Right lobe of liver (tissue), 6 donors: ENCODE results near the gene IL23A. TPM values are rescaled to one million over a fixed set of nuclear protein-coding genes. Genes with fewer than 3 reads are reported as not detected.
A peak's percentile ranks its signal among the peaks of the same experiment; 100 is the strongest.

Experiments
- ATAC-seq, 4 donors: fragments of 200-7000 bp; cut with Tn5 transposase; one replicate each; pipeline ENCODE4 v1.9.1; 2020; ENCODE audit warnings: mild to moderate bottlenecking in 4 of 4, moderate library complexity in 4 of 4
- DNase-seq, 3 donors: peaks; one replicate each; pipeline ENCODE4 v3.0.0-alpha.2; 2020
- H3K27ac ChIP-seq, 3 donors: fragments of 200-600 bp; one replicate each; pipeline ENCODE4 v1.8.0; 2022
- H3K27me3 ChIP-seq, 2 donors: fragments of 200-600 bp; one replicate each; pipeline ENCODE4 v1.8.0; 2022
- H3K36me3 ChIP-seq, 4 donors: fragments of 200-600 bp; sonication (generic) in 1 of 4; one replicate each; pipeline versions ENCODE4 v1.5.1 to v1.8.0; 2017 to 2022; ENCODE audit warnings: control low read depth in 1 of 4
- H3K4me1 ChIP-seq, 4 donors: fragments of 200-600 bp; sonication (generic) in 1 of 4; one replicate each; pipeline versions ENCODE4 v1.5.1 to v1.8.0; 2017 to 2022; ENCODE audit warnings: control low read depth in 1 of 4
- H3K4me3 ChIP-seq, 3 donors: fragments of 200-600 bp; one replicate each; pipeline ENCODE4 v1.8.0; 2022
- H3K9me3 ChIP-seq, 4 donors: fragments of 200-600 bp; sonication (generic) in 1 of 4; one replicate each; pipeline versions ENCODE4 v1.5.1 to v1.8.0; 2017 to 2022; ENCODE audit warnings: control low read depth in 1 of 4
- POLR2A ChIP-seq: fragments of 450-650 bp; IDR thresholded peaks from one replicate; pipeline ENCODE4 v1.6.1; 2017; ENCODE audit warnings: antibody characterized with exemption, mild to moderate bottlenecking
- WGBS: methylation state at CpG from one replicate; pipeline ENCODE4 v1.1.6; 2018; ENCODE audit warnings: low coverage, low lambda C conversion rate; ENCODE audit not compliant: insufficient coverage; ENCODE audit errors: missing lambda C conversion rate; 5-methylcytosine and 5-hydroxymethylcytosine counted together
- intact Hi-C, 2 donors: fragments of 100-400 bp; cut with DNase I; formaldehyde crosslinking; loops; one replicate each; pipeline versions ENCODE4 v1.11.2 to v1.14.1; 2022
- small RNA-seq, 2 experiments: library from RNA; depleted of rRNA; stranded (forward); fragments of <200 nt; gene quantifications; one replicate each; pipeline ENCODE3, GENCODE V24; 2016
- total RNA-seq, 6 experiments: library from RNA; depleted of rRNA in 2 of 6; stranded (reverse); fragments of >200 nt in 2 of 6; fragmentation: NEBNext Ultra II Directional in 3 of 6; extraction: Animal tissue kit (Norgen Biotek cat#: 25700) in 3 of 6; gene quantifications; one replicate each; pipeline versions ENCODE4 v1.1.0 to v1.2.4, GENCODE V29; 2016 to 2023
- TF ChIP-seq, protein P1 (sequence below), 4 donors: fragments of 200-600 bp in 3 of 4; fragments of 450-650 bp in 1 of 4; IDR thresholded peaks; one replicate each; pipeline versions ENCODE4 v1.5.1 to v1.8.0; 2016 to 2022; ENCODE audit warnings: antibody characterized with exemption in 4 of 4, mild to moderate bottlenecking in 2 of 4
- donor health status: DM: no; HTN: yes; CAD: no.
- donor health status: DM: no; HTN: no; CAD: no.
- donor health status: DM: no; HTN: no; CAD: no.
- donor health status: DM: no; HTN: yes; CAD: no.
- donor health status: DM: no; HTN: yes; CAD: no.

The IL23A gene
- total RNA-seq, 6 experiments from 2014 or later = not detected

- Histone ChIP-seq H3K4me1 (peaks cover 0 to 9% (median 4%) of the 10 kb centered on the region in 4 donors), H3K9me3 (no peaks in the 10 kb centered on the region), H3K36me3 (no peaks in the 10 kb centered on the region), H3K27me3 (no peaks in the 10 kb centered on the region), H3K4me3 (no peak overlapping the region), H3K27ac (no peak overlapping the region)
- DNase-seq = no peak
- WGBS = 77% methylated on average over 11 of the region's 16 CpGs
- TF ChIP-seq, protein P1, sequence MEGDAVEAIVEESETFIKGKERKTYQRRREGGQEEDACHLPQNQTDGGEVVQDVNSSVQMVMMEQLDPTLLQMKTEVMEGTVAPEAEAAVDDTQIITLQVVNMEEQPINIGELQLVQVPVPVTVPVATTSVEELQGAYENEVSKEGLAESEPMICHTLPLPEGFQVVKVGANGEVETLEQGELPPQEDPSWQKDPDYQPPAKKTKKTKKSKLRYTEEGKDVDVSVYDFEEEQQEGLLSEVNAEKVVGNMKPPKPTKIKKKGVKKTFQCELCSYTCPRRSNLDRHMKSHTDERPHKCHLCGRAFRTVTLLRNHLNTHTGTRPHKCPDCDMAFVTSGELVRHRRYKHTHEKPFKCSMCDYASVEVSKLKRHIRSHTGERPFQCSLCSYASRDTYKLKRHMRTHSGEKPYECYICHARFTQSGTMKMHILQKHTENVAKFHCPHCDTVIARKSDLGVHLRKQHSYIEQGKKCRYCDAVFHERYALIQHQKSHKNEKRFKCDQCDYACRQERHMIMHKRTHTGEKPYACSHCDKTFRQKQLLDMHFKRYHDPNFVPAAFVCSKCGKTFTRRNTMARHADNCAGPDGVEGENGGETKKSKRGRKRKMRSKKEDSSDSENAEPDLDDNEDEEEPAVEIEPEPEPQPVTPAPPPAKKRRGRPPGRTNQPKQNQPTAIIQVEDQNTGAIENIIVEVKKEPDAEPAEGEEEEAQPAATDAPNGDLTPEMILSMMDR (IDR thresholded peaks at IDR 0.05) = no peak
- TF ChIP-seq POLR2A = no peak
- intact Hi-C loops = no loop called here
- no peak for ATAC-seq
These were observed 43.9 kb downstream of the IL23A start for GRCh38 chr12:56382611-56383010.

- DNase-seq = peak in 2 of 3 donors; percentile 53 to 69
- TF ChIP-seq POLR2A = no peak
- TF ChIP-seq, protein P1 (IDR thresholded peaks at IDR 0.05) = no peak
- no CpG with 5 or more reads among the region's 1 CpG for WGBS
- Histone ChIP-seq H3K36me3 (no peaks in the 10 kb centered on the region), H3K4me3 (no peak overlapping the region), H3K27me3 (no peaks in the 10 kb centered on the region), H3K27ac (no peak overlapping the region), H3K9me3 (no peaks in the 10 kb centered on the region), H3K4me1 (peaks cover 0 to 9% (median 4%) of the 10 kb centered on the region in 4 donors)
- peak; percentile 74 to 82 (median 78) for ATAC-seq
- intact Hi-C loops = no loop called here
These were observed 47.2 kb downstream of the IL23A start for GRCh38 chr12:56385873-56386272.

GRCh38 chr12:56387152-56387736 lies 48.6 kb downstream of the IL23A start:
- Histone ChIP-seq H3K4me1 (peaks cover 0 to 9% (median 4%) of the 10 kb centered on the region in 4 donors), H3K9me3 (no peaks in the 10 kb centered on the region), H3K27me3 (no peaks in the 10 kb centered on the region), H3K4me3 (no peak overlapping the region), H3K27ac (no peak overlapping the region), H3K36me3 (no peaks in the 10 kb centered on the region)
- intact Hi-C loops = no loop called here
- 78% methylated on average over 7 of the region's 7 CpGs for WGBS
- TF ChIP-seq, protein P1 (IDR thresholded peaks at IDR 0.05) = no peak
- TF ChIP-seq POLR2A = no peak
- ATAC-seq (no peak), DNase-seq (no peak)

DNA sequence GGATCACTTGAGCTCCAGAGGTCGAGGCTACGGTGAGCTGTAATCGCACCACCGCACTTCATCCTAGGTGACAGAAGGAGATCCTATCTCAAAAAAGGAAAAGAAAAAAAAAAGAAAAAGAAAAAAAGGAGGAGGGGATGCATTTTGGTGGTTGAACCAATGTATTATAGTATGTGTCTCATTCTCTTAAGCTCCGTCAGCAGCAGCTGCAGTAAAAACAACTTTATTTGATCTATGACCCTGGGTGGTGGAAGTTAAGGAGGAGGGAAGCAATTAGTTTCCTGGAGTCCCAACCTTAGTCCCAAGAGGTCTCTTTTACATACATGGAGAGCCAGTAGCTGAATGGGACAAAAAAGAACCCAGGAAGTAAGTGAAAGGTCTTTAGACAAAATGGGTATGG lies 50.7 kb downstream of the IL23A start:
- intact Hi-C loops = no loop called here

More for the DNA sequence above, 50.7 kb downstream of the IL23A start:
- Histone ChIP-seq H3K27ac (no peak overlapping the region), H3K9me3 (no peaks in the 10 kb centered on the region), H3K4me3 (no peak overlapping the region), H3K27me3 (no peaks in the 10 kb centered on the region), H3K4me1 (peaks cover 0 to under 1% (median 0%) of the 10 kb centered on the region in 4 donors), H3K36me3 (no peaks in the 10 kb centered on the region)
- no peak for ATAC-seq
- WGBS = 54% methylated on average over 5 of the region's 5 CpGs
- no peak for DNase-seq
- TF ChIP-seq, protein P1 (IDR thresholded peaks at IDR 0.05) = no peak
- no peak for TF ChIP-seq POLR2A

Small RNAs within 50 kb of the gene (small RNA-seq; reads per million reads assigned to genes)
- 0 reads per million in 2 experiments for gene RNU7-40P

Other genes starting within 250 kb of the IL23A start
- 10 to 100 TPM; 29.7 to 82.4 (median 36.6) TPM for gene PA2G4, start 234.3 kb upstream of the IL23A start, total RNA-seq
- 1,000 to 10,000 TPM in 4 of 6 experiments, 100 to 1,000 TPM in 2; 516 to 1,547 (median 1,257) TPM for gene RPL41, start 222.3 kb upstream of the IL23A start, total RNA-seq
- 1 to 10 TPM; 1.7 to 5.4 (median 3.2) TPM for gene ZC3H10, start 220.6 kb upstream of the IL23A start, total RNA-seq
- gene ESYT1, start 210.6 kb upstream of the IL23A start, total RNA-seq = 100 to 1,000 TPM in 1 of 6 experiments, 10 to 100 TPM in 5; 56.5 to 117 (median 70.3) TPM
- gene MYL6B, start 186.3 kb upstream of the IL23A start, total RNA-seq = 10 to 100 TPM in 5 of 6 experiments, 1 to 10 TPM in 1; 4.9 to 18.7 (median 12.6) TPM
- 100 to 1,000 TPM; 409 to 644 (median 490) TPM for gene MYL6, start 180.5 kb upstream of the IL23A start, total RNA-seq
- gene SMARCC2, start 149.4 kb upstream of the IL23A start, total RNA-seq = 10 to 100 TPM; 17.9 to 40.8 (median 25.7) TPM
- 10 to 100 TPM; 10.6 to 23.0 (median 12.3) TPM for gene RNF41, start 117.0 kb upstream of the IL23A start, total RNA-seq
- gene NABP2, start 114.5 kb upstream of the IL23A start, total RNA-seq = 10 to 100 TPM; 10.3 to 24.3 (median 14.8) TPM
- gene SLC39A5, start 108.8 kb upstream of the IL23A start, total RNA-seq = 100 to 1,000 TPM in 3 of 6 experiments, 10 to 100 TPM in 3; 39.7 to 209 (median 110) TPM
- 10 to 100 TPM; 10.6 to 16.1 (median 12.2) TPM for gene ANKRD52, start 80.5 kb upstream of the IL23A start, total RNA-seq
- gene COQ10A, start 71.9 kb upstream of the IL23A start, total RNA-seq = 10 to 100 TPM in 3 of 6 experiments, 1 to 10 TPM in 3; 5.5 to 25.1 (median 13.0) TPM
- gene CS, start 38.6 kb upstream of the IL23A start, total RNA-seq = 100 to 1,000 TPM in 1 of 6 experiments, 10 to 100 TPM in 5; 45.6 to 109 (median 61.2) TPM
- 10 to 100 TPM; 63.7 to 93.7 (median 76.5) TPM for gene CNPY2, start 22.9 kb upstream of the IL23A start, total RNA-seq
- 100 to 1,000 TPM in 1 of 6 experiments, 10 to 100 TPM in 5; 21.7 to 109 (median 57.7) TPM for gene PAN2, start 4.9 kb upstream of the IL23A start, total RNA-seq
- gene STAT2, start 21.2 kb downstream of the IL23A start, total RNA-seq = 100 to 1,000 TPM in 4 of 6 experiments, 10 to 100 TPM in 2; 82.8 to 182 (median 108) TPM
- gene APOF, start 24.0 kb downstream of the IL23A start, total RNA-seq = 100 to 1,000 TPM; 110 to 270 (median 205) TPM
- gene TIMELESS, start 110.5 kb downstream of the IL23A start, total RNA-seq = 10 to 100 TPM in 2 of 6 experiments, 1 to 10 TPM in 4; 8.0 to 10.8 (median 9.1) TPM
- under 1 TPM in 5 of 6 experiments, not detected in 1; 0.42 to 0.91 (median 0.76) TPM for gene MIP, start 115.8 kb downstream of the IL23A start, total RNA-seq
- gene SPRYD4, start 129.7 kb downstream of the IL23A start, total RNA-seq = 10 to 100 TPM in 1 of 6 experiments, 1 to 10 TPM in 5; 4.7 to 11.1 (median 7.8) TPM
- 100 to 1,000 TPM in 2 of 6 experiments, 10 to 100 TPM in 4; 37.2 to 267 (median 72.7) TPM for gene GLS2, start 149.3 kb downstream of the IL23A start, total RNA-seq
- 1 to 10 TPM; 3.4 to 6.4 (median 4.3) TPM for gene RBMS2, start 182.9 kb downstream of the IL23A start, total RNA-seq